Lower leg skin (tissue), 3 donors: ENCODE data around the gene POGZ.

ENCODE experiments used
- POLR2A ChIP-seq, 2 donors: fragments of 450-650 bp; IDR thresholded peaks; one replicate each; pipeline ENCODE4 v1.6.1; 2016 to 2017; ENCODE audit warnings: antibody characterized with exemption in 2 of 2, mild to moderate bottlenecking in 1 of 2, moderate library complexity in 1 of 2
- TF ChIP-seq, protein P1 (sequence below), 3 donors: fragments of 450-650 bp; IDR thresholded peaks; one replicate each; pipeline ENCODE4 v1.5.1; 2016; ENCODE audit warnings: antibody characterized with exemption in 3 of 3, mild to moderate bottlenecking in 3 of 3, moderate library complexity in 2 of 3

DNA sequence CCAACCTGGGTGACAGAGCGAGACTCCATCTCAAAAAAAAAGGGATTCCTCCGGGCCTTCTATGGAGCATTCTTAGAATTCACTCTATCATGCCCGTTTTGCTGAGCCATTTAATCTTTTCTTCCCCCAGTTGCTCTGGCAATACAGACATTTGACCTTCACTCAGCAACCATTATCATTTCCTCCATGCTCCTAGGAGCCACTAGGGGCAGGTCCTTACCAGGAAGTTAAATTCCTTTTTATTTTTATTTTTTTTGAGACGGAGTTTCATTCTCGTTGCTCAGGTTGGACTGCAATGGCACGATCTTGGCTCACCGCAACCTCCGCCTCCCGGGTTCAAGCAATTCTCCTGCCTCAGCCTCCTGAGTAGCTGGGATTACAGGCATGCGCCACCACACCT is 42.2 kb upstream of the POGZ start:
- TF ChIP-seq, protein P1, sequence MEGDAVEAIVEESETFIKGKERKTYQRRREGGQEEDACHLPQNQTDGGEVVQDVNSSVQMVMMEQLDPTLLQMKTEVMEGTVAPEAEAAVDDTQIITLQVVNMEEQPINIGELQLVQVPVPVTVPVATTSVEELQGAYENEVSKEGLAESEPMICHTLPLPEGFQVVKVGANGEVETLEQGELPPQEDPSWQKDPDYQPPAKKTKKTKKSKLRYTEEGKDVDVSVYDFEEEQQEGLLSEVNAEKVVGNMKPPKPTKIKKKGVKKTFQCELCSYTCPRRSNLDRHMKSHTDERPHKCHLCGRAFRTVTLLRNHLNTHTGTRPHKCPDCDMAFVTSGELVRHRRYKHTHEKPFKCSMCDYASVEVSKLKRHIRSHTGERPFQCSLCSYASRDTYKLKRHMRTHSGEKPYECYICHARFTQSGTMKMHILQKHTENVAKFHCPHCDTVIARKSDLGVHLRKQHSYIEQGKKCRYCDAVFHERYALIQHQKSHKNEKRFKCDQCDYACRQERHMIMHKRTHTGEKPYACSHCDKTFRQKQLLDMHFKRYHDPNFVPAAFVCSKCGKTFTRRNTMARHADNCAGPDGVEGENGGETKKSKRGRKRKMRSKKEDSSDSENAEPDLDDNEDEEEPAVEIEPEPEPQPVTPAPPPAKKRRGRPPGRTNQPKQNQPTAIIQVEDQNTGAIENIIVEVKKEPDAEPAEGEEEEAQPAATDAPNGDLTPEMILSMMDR (IDR thresholded peaks at IDR 0.05) = no peak
- TF ChIP-seq POLR2A (IDR thresholded peaks at IDR 0.05) = no peak
